PC-3 (cell line): Measurements from ENCODE around the gene MAMLD1. TPM values are rescaled to one million over a fixed set of nuclear protein-coding genes. Genes with fewer than 3 reads are reported as not detected.

Experiments used
- ATAC-seq: fragments of 200-7000 bp; cut with Tn5 transposase; 2 replicates; pipeline ENCODE4 v1.9.1; 2020; ENCODE audit warnings: mild to moderate bottlenecking, moderate library complexity
- BruUV-seq: library from RNA; stranded (reverse); fragments of 400-500 nt; replicated peaks from 2 replicates; lab custom pipeline; 2021; lab: Mats Ljungman, UMichigan
- CTCF ChIA-PET: fragments of 300-600 bp; sonication (Branson Sonifier 250); formaldehyde crosslinking; loops from one replicate; lab custom pipeline; 2022; ENCODE audit warnings: antibody characterized with exemption; lab: Charles Lee
- POLR2A ChIA-PET: fragments of 300-600 bp; sonication (Branson Sonifier 250); formaldehyde crosslinking; loops from one replicate; lab custom pipeline; 2022; ENCODE audit warnings: antibody characterized with exemption; ENCODE audit not compliant: unreplicated experiment; lab: Charles Lee
- DNase-seq: peaks from one replicate; pipeline ENCODE4 v3.0.0-alpha.2; 2015
- H2AFZ ChIP-seq: fragments of 300-600 bp; sonication (generic); 2 replicates; pipeline ENCODE4 v1.6.0; 2016; ENCODE audit warnings: antibody characterized with exemption, low read length
- H3F3A ChIP-seq: fragments of 300-600 bp; sonication (generic); one replicate; pipeline ENCODE4 v1.6.0; 2017; ENCODE audit warnings: antibody characterized with exemption, low read length, control low read depth, mild to moderate bottlenecking; ENCODE audit not compliant: unreplicated experiment
- H3K27ac ChIP-seq: fragments of 300-600 bp; sonication (generic); 2 replicates; pipeline ENCODE4 v1.5.1; 2016; ENCODE audit warnings: mild to moderate bottlenecking, low read length
- H3K27me3 ChIP-seq: fragments of 300-600 bp; sonication (generic); 2 replicates; pipeline ENCODE4 v1.6.1; 2016; ENCODE audit warnings: low read length, mixed read lengths
- H3K36me3 ChIP-seq: fragments of 300-600 bp; sonication (generic); 2 replicates; pipeline ENCODE4 v1.6.1; 2016; ENCODE audit warnings: low read depth, mixed run types, low read length, mixed read lengths
- H3K4me1 ChIP-seq: fragments of 300-600 bp; sonication (generic); 2 replicates; pipeline ENCODE4 v1.5.1; 2016; ENCODE audit warnings: low read length; ENCODE audit not compliant: insufficient read depth
- H3K4me2 ChIP-seq: fragments of 300-600 bp; sonication (generic); 2 replicates; pipeline ENCODE4 v1.6.0; 2016; ENCODE audit warnings: low read length
- H3K4me3 ChIP-seq: fragments of 300-600 bp; sonication (generic); 2 replicates; pipeline ENCODE4 v1.5.1; 2016; ENCODE audit warnings: mild to moderate bottlenecking, low read length, mixed read lengths
- H3K79me2 ChIP-seq: fragments of 300-600 bp; sonication (generic); 2 replicates; pipeline ENCODE4 v1.6.1; 2017; ENCODE audit warnings: low read length, mixed read lengths
- H3K9ac ChIP-seq: fragments of 300-600 bp; sonication (generic); 2 replicates; pipeline ENCODE4 v1.6.0; 2016; ENCODE audit warnings: mild to moderate bottlenecking, low read length
- H3K9me2 ChIP-seq: fragments of 300-600 bp; sonication (generic); replicated peaks from 2 replicates; pipeline ENCODE4 v1.6.1; 2016; ENCODE audit warnings: mixed run types, low read length, mixed read lengths
- H3K9me3 ChIP-seq: fragments of 300-600 bp; sonication (generic); 2 replicates; pipeline ENCODE4 v1.6.1; 2016; ENCODE audit warnings: low read length, mixed read lengths
- H4K20me1 ChIP-seq: fragments of 300-600 bp; sonication (generic); 2 replicates; pipeline ENCODE4 v1.6.1; 2016; ENCODE audit warnings: low read length, mixed read lengths
- EZH2 ChIP-seq: fragments of 300-600 bp; sonication (generic); IDR thresholded peaks from one replicate; pipeline ENCODE4 v1.6.1; 2017; ENCODE audit warnings: antibody characterized with exemption, mild to moderate bottlenecking, low read length; ENCODE audit not compliant: unreplicated experiment
- EZH2phosphoT487 ChIP-seq: fragments of 300-600 bp; sonication (generic); IDR thresholded peaks from 2 replicates; pipeline ENCODE4 v1.6.1; 2018; ENCODE audit warnings: mild to moderate bottlenecking, antibody characterized with exemption, low read length, borderline replicate concordance
- intact Hi-C: fragments of 100-400 bp; cut with micrococcal nuclease; formaldehyde crosslinking; loops from 2 replicates; pipeline ENCODE4 v1.9.0; 2023
- total RNA-seq: library from RNA; depleted of rRNA; stranded (reverse); fragments of >200 nt; gene quantifications from 2 replicates; pipeline ENCODE4 v1.2.3, GENCODE V29; 2014
- TF ChIP-seq, protein P1 (sequence below): fragments of 300-600 bp; sonication (generic); conservative IDR thresholded peaks from 2 replicates; pipeline ENCODE4 v1.5.1; 2017; ENCODE audit warnings: antibody characterized with exemption, low read depth, mild to moderate bottlenecking, low read length

The MAMLD1 gene
- total RNA-seq, 1 experiment from 2014 or later = 2.8 TPM

GRCh38 chrX:150361070-150361776, 1.9 kb upstream of the MAMLD1 start:
- no peaks in the 10 kb centered on the region for H3K9me2 ChIP-seq
- no peak overlapping the region for H3K9ac ChIP-seq
- no TSS peak for BruUV-seq
- no peaks in the 10 kb centered on the region for H3K27me3 ChIP-seq
- ChIA-PET POLR2A (no interaction called here), CTCF (no interaction called here)
- intact Hi-C loops = loop anchor here (5.0 kb wide), 3 partner anchors 69 to 179 kb away; no protein-coding TSS in a partner anchor
- no peaks in the 10 kb centered on the region for H3F3A ChIP-seq
- H2AFZ ChIP-seq = 0 out of 2 replicates have a peak overlapping the region, but pooled peaks have one; percentile 97
- TF ChIP-seq EZH2phosphoT487 (no peak), EZH2 (no peak)
- no peaks in the 10 kb centered on the region for H3K9me3 ChIP-seq
- H3K79me2 ChIP-seq = peaks cover 14% of the 10 kb centered on the region
- DNase-seq (peak; percentile 18), ATAC-seq (no peak)
- no peaks in the 10 kb centered on the region for H4K20me1 ChIP-seq
- H3K36me3 ChIP-seq = no peaks in the 10 kb centered on the region
- peaks cover 14% of the 10 kb centered on the region; the same call in 1 of the 2 replicates for H3K4me1 ChIP-seq
- H3K4me2 ChIP-seq = peak overlapping the region; percentile 100
- no peak overlapping the region for H3K27ac ChIP-seq
- peak overlapping the region; percentile 91 for H3K4me3 ChIP-seq

GRCh38 chrX:150361777-150362351, 1.3 kb upstream of the MAMLD1 start:
- Histone ChIP-seq H3K9me2 (no peaks in the 10 kb centered on the region), H3K27ac (no peak overlapping the region), H2AFZ (peak overlapping the region; percentile 97), H3F3A (no peaks in the 10 kb centered on the region), H3K79me2 (peaks cover 14% of the 10 kb centered on the region), H3K27me3 (no peaks in the 10 kb centered on the region), H3K36me3 (no peaks in the 10 kb centered on the region), H3K4me1 (peaks cover 20% of the 10 kb centered on the region), H3K4me3 (peak overlapping the region; percentile 91), H3K9ac (no peak overlapping the region), H4K20me1 (no peaks in the 10 kb centered on the region), H3K9me3 (no peaks in the 10 kb centered on the region), H3K4me2 (peak overlapping the region; percentile 100)
- POLR2A ChIA-PET = no interaction called here
- TF ChIP-seq EZH2 (no peak), EZH2phosphoT487 (no peak)
- TF ChIP-seq, protein P1, sequence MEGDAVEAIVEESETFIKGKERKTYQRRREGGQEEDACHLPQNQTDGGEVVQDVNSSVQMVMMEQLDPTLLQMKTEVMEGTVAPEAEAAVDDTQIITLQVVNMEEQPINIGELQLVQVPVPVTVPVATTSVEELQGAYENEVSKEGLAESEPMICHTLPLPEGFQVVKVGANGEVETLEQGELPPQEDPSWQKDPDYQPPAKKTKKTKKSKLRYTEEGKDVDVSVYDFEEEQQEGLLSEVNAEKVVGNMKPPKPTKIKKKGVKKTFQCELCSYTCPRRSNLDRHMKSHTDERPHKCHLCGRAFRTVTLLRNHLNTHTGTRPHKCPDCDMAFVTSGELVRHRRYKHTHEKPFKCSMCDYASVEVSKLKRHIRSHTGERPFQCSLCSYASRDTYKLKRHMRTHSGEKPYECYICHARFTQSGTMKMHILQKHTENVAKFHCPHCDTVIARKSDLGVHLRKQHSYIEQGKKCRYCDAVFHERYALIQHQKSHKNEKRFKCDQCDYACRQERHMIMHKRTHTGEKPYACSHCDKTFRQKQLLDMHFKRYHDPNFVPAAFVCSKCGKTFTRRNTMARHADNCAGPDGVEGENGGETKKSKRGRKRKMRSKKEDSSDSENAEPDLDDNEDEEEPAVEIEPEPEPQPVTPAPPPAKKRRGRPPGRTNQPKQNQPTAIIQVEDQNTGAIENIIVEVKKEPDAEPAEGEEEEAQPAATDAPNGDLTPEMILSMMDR = no peak
- intact Hi-C loops = loop anchor here (2.0 to 5.0 kb wide), 6 partner anchors 70 to 399 kb away; no protein-coding TSS in a partner anchor
- ATAC-seq = peak; percentile 20
- BruUV-seq = no TSS peak
- CTCF ChIA-PET = interaction anchor here (1.1 kb wide), 1 partner anchor 216 kb away, joined by 4 read pairs; no protein-coding TSS in a partner anchor
- peak; percentile 36 for DNase-seq

DNA sequence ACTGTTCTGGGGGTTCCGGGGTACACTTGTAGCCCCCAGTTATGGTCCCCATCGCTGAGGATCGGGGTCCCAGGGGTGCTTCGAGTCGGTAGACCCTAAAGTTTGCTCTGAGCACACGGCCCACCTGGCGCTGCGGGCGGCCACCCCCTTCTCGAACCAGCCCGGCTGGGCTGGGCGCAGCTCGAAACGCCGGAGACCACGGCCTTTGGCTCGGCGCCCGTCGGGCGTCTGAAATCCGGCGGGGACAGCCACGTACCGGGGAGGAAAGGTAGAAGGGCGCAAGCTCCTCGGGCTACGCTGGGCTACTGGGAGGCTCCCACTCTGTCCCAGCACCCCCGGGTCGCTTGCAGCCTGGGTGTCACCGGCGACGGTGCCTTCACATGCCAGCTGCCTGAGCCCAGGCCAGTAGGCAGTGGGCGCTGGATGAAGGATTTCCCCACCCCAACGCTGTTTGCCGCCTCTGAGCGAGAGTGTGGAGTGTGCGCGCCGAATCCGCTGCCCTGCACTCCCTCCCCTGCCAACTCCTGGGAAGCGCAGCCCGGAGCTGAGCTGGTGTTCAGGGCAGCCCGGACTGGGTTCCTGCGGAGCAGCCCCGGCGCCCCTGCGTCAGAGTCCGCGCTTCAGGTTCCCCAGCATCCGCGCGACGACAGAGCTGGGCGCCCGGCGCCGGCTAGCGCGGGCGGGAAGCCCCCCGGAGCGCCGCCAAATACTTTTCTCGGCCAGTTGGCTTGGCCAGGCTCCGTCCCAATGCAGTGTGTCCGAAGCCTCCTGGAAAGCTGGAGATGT, 637 bp downstream of the MAMLD1 start:
- intact Hi-C loops = loop anchor here (2.0 to 5.0 kb wide), 6 partner anchors 71 to 401 kb away; no protein-coding TSS in a partner anchor
- Histone ChIP-seq H3K4me2 (peak overlapping the region; percentile 100), H3K79me2 (peaks cover 14% of the 10 kb centered on the region), H3K27ac (peak overlapping the region; percentile 16), H4K20me1 (no peaks in the 10 kb centered on the region), H3K9me2 (no peaks in the 10 kb centered on the region), H3K9ac (peak overlapping the region; percentile 84), H3K9me3 (no peaks in the 10 kb centered on the region), H3K4me1 (peaks cover 25% of the 10 kb centered on the region), H3F3A (no peaks in the 10 kb centered on the region), H2AFZ (peak overlapping the region; percentile 78), H3K36me3 (no peaks in the 10 kb centered on the region), H3K27me3 (no peaks in the 10 kb centered on the region), H3K4me3 (peak overlapping the region; percentile 91)
- TF ChIP-seq, protein P1 = no peak
- TF ChIP-seq EZH2 = no peak
- TF ChIP-seq EZH2phosphoT487 = no peak
- ATAC-seq (peak; percentile 46), DNase-seq (peak; percentile 45)
- ChIA-PET CTCF (interaction anchor here (0.7 to 1.4 kb wide), 3 partner anchors 163 to 424 kb away, joined by 3 read pairs; no protein-coding TSS in a partner anchor), POLR2A (interaction anchor here (0.5 to 0.8 kb wide), 3 partner anchors 329 to 501 kb away, joined by 3 to 6 read pairs (median 3); partner anchors contain the start of gene MTMR1)
- no TSS peak for BruUV-seq
